ENCODE results near the gene TYSND1.
"Not testable (repeated sequence)": the region's sequence is repeated elsewhere in the genome, so short reads cannot be mapped to it uniquely, and the experiment has no call there.

The TYSND1 gene, protein sequence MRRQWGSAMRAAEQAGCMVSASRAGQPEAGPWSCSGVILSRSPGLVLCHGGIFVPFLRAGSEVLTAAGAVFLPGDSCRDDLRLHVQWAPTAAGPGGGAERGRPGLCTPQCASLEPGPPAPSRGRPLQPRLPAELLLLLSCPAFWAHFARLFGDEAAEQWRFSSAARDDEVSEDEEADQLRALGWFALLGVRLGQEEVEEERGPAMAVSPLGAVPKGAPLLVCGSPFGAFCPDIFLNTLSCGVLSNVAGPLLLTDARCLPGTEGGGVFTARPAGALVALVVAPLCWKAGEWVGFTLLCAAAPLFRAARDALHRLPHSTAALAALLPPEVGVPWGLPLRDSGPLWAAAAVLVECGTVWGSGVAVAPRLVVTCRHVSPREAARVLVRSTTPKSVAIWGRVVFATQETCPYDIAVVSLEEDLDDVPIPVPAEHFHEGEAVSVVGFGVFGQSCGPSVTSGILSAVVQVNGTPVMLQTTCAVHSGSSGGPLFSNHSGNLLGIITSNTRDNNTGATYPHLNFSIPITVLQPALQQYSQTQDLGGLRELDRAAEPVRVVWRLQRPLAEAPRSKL

DNA sequence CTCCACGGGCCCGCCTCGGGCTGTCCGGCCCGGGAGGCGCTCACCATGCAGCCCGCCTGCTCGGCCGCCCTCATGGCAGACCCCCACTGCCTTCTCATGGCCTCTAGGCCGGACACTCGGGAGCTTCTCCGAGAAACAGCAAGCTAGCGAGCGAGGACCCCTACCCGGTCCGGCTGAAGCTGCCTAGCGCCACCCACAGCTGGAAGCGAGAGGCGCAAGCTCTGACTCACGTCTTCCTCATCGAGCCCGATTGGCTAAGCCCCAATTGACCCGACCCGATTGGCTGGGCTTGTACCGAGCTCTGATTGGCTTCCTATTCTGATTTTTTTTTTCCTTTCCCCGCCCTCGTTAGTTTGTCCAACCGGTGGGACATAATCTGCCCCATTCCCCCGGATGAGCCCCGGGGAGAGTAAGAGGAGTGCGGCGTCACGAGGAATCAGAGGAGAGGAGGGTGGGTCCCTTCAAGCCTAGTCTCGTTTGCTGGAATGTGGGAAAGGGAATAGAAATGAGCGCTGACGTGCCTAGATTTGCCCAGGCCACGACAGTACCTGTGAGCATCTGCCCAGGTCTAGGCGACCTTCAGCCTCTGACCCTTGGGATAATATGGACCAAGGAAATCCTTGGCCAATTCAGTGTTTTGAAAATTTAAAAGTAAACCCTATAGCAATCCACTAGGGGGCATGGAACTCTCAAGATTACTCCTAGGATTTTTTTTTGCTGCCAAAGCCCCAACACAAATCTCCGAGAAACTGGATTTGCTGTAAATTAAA lies at the start of gene TYSND1:
TYSND1 (minus strand) TSS at position 212 of the 770 bp plus-strand sequence; CDS start at position 98, 114 bp downstream.
- DNase-seq (ENCODE audit: low read depth, low spot score), result peak; percentile 96

DNA sequence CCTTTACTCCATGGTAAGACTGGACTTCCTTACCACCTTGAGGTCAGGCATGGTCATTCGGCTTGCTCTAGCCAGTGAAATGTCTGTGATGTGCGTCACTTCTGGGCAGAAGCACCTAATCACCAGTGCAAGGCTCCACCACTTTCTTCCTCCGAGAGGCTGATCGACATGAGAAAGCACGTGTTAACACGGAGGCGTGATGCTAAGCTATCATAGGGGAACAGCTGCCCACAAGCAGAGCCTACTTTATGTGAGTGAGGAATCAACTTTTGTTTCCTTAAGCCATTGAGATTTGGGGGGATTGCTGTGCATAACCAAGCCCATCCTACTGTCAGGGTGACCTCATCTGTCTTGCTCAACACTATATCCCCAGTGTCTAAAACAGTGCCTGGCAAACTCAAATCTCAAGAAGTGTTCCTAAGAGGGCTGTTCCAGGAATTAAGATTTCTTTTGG lies 46.9 kb upstream of the TYSND1 start:
- no peak for DNase-seq (ENCODE audit: low read depth, low spot score)

DNA sequence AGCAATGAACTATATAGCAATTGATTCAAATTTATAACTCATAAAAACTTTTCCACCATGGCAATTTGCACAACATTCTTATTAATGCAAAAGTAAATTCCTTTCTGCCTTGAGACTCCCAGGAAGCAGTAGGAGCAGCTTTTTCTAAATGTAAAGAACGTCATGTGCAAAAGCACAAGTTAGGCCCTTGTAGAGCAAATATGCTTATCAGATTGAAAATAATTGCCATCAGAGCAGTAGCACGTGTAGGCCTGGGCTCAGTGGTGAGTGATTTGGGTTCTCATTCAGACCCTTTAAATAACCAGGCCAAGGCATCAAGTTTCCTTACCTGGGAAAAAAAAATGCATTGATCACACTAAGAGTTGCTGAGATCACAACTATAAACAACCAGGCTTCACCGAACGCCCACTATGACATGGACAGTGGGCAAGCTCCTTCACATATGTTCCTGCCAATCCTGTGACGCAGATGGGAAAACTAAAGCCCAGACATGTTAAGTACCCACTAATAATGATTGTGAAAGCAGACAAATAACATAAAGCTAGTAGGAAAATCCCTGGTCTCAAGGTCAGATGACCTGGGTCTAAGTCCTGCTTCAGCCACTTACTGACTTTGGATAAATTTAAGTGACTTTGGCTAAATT lies 45.9 kb upstream of the TYSND1 start:
- no peak for DNase-seq (ENCODE audit: low read depth, low spot score)

DNA sequence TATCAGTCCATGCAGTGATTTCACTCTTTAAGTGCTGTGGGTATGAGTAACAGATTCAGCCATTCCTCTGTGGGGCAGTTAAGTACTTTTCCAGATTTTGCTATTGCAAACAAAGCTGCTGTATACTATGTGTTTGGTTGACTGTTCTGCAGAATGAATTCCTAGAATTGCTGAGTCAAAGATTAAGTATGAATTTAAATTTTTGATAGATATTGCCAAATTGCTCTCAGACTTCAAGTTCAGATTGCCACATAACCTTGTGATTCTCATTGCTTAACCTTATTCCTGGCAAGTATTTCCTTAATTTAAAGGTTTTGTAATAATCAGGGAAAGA lies 45.4 kb upstream of the TYSND1 start:
- no peak for DNase-seq (ENCODE audit: low read depth, low spot score)

DNA sequence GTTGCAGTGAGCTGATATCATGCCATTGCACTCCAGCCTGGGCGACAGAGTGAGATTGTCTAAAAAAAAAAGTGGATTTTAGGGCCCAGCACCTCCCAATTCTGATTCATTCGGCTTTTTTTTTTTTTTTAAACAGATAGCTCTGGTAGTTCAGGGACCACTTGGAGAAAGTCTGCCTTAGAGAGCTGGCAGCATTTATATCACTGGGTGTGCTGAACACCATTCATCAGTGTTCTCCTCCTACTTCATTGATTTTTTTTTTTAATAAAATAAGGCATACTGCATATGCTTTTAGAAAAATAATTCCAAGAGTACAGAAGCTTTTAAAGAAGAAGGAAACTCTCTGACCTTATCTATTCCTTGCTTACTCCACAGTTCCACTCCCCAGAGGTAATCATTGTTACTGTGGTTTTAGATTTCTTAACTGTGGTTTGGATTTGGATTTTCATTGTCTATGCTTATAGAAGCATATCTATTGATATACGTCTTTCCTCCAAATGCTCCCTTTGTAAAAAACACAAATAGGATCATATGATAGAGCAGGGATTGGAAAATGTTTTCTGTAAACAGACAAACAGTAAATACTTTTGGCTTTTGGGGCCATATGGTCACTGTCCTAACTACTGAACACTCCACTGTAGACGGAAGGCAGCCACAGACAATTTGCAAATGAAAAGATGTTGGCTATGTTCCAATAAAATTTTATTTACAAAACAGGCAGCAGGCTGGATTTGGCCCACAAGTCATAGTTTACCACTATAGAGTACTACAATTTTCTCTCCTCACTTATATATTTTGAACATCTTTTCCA lies 44.9 kb upstream of the TYSND1 start:
- no peak for DNase-seq (ENCODE audit: low read depth, low spot score)

DNA sequence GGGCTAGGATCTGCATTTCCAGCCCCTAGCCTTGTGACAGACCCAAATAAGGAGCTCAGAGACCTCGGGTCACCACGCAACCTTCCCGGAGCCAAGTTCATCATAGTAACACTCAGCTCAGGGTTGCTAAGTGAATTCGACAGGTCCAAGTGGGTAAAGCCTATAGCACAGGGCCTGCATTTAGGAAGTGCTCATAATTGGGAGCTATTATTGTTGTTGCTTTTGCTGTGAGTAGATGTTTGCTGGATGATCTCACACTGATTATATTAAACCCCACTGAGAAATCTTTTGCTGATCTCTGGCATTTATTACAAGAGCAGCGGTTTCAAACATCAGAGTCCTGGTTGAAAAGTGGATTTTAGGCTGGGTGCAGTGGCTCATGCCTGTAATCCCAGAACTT lies 44.1 kb upstream of the TYSND1 start:
- no peak for DNase-seq (ENCODE audit: low read depth, low spot score)

DNA sequence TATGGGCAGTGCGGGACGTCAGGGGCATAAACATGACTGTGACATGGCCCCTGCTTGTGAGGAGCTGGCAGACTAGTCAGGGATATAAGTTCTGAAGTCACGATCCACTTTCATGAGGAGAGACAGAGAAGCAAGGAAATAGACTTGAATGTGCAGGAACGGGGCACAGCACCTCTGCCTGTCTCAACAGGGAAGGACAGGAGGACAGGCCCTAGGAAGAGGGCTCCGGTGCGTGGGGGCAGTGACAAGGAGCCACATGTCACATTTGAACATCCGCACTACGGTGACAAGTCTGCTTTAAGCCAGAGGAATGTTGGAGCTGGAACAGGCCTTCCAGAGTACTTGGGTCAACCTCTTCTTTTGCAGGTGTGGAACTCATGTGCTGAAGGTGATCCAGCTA lies 43.6 kb upstream of the TYSND1 start:
- DNase-seq (ENCODE audit: low read depth, low spot score), result no peak

DNA sequence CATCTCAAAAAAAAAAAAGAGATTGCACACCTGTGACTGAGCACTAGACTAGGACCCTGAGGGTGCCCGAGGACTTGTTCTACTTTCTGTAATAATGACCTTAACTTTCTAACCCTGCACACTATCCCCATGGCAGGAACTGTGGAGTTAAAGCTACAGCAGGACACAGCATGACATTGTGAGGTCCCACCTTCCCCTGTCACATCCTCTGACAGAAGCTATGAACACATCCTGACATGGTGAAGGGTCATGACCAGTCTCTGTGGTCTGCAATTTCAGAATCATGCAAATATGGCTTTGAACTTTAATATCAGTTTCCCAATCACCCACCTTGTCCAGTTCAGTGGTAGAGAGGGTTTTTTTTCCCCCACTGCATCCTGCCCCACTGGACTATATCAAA lies 42.3 kb upstream of the TYSND1 start:
- DNase-seq (ENCODE audit: low read depth, low spot score), result no peak

DNA sequence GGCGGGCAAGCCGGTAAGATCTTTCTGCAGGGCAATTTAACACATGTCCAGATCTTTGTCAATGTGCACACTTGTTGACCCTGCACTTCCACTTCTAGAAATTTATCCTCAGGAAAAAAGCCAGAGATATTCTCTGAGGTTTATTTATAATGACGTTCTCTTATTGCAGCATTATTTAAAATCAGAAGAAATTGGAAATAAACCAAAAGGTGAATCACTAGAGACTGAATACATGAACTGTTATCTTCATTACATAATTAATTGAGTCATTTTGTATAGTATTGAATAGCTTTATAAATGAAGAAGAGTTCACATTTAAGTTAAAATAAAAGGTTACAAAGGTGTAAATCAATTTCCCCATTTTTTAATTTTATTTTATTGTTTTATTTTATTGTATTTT lies 40.1 kb upstream of the TYSND1 start:
- no peak for DNase-seq (ENCODE audit: low read depth, low spot score)

DNA sequence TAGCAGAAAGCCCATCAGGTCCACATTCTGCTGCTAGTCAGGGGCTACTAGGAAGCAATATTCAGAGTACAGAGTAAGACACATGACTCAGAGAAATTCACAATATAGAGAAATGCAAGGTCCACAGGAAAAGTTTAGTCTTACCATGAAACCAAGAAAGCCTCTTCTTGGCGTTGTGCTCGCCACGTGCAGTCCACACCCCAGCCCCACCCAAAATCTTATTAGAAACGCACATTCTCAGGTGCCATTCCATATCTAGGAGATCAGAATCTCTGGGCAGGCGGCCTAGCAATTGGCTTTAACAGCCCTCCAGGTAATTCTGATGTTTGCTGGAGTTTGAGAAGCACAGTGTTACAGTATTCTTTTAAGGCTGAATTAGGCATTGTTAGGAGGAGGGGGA lies 39.6 kb upstream of the TYSND1 start:
- DNase-seq (ENCODE audit: low read depth, low spot score), result no peak

DNA sequence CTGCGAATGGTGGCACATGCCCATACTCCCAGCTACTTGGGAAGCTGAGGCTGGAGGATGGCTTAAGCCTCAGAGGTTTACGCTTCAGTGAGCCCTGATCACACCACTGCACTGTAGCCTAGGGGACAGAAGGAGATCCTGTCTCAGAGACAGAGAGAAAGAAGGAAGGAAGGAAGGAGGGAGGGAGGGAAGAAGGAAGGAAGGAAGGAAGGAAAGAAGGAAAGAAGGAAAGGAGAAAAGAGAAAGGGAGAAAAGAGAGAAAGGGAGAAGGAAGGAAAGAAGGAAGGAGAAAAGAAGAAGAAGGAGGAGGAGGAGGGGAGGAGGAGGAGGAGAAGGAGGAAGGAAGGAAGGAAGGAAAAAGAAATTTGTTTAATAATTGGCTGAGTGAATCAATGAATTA lies 36.8 kb upstream of the TYSND1 start:
- DNase-seq (ENCODE audit: low read depth, low spot score), result no peak

DNA sequence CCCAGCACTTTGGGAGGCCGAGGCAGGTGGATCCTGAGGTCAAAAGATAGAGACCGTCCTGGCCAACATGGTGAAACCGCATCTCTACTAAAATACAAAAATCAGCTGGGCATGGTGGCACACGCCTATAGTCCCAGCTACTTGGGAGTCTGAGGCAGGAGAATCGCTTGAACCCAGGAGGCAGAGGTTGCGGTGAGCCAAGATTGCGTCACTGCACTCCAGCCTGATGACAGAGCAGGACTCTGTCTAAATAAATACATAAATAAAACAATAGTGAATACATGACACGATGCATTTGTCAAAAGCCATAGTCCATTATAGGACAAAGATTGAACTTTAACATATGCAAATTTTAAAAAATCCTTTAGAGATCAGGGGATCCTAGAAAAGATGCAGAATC lies 32.7 kb upstream of the TYSND1 start:
- not testable (repeated sequence) for DNase-seq (ENCODE audit: low read depth, low spot score)

DNA sequence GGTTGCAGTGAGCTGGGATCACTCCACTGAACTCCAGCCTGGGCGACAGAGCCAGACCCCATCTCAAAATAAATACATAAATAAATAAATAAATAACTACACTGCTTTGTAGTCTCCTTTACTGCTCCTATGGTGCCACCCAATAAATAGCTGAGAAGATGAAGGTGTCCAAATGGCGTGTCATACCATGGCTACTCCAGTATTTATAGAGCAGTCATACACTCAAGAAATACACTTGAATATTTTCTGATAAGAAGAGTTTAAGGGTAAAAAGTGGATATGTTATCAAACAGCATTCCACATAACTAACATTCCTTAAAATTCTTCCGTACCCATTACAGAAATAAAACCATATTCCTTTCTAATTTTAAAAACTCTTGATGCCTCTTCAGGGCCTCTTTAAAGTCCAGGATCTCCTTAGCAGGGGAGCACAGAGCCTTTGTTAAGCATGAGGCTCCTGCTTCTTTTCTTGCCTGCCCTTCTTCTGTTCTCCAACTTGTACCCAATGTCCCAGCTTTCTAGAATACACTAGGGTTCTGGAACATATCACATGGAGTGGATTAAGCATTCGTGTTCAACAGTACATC lies 31.7 kb upstream of the TYSND1 start:
- DNase-seq (ENCODE audit: low read depth, low spot score), result no peak

DNA sequence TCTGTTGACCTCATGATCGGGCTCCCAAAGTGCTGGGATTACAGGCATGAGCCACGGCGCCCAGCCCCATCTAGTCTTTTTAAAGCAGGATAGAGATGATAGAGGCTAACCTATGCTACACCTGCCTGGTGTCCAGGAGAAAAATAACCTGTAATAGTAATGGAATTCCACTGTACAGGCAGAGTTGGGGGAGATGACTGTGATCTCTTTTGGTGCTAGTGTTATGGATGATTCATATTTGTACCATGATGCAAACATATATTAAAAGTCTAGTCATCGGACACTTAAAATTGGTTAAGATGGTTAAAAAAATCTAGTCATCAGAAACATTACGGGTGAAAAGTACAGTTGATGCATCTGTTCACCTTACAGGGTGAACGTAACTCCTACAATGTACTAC lies 29.9 kb upstream of the TYSND1 start:
- no peak for DNase-seq (ENCODE audit: low read depth, low spot score)

DNA sequence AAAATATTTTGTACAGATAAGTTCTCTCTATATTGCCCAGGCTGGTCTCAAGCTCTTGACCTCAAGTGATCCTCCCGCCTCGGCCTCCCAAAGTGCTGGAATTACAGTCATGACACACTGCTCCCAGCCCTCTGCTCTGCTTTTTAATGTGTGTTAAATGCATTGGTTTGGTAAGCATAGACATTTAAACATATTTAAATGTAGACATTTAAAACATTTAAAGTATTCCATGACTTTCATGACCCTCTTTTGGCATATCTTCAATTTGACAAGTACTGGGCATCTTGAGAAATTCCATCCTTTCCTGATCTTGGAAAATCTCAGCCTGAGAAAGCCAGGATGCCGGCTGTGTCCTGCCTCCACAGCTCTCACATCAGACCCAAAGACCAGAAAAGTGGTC lies 29.0 kb upstream of the TYSND1 start:
- DNase-seq (ENCODE audit: low read depth, low spot score), result no peak

DNA sequence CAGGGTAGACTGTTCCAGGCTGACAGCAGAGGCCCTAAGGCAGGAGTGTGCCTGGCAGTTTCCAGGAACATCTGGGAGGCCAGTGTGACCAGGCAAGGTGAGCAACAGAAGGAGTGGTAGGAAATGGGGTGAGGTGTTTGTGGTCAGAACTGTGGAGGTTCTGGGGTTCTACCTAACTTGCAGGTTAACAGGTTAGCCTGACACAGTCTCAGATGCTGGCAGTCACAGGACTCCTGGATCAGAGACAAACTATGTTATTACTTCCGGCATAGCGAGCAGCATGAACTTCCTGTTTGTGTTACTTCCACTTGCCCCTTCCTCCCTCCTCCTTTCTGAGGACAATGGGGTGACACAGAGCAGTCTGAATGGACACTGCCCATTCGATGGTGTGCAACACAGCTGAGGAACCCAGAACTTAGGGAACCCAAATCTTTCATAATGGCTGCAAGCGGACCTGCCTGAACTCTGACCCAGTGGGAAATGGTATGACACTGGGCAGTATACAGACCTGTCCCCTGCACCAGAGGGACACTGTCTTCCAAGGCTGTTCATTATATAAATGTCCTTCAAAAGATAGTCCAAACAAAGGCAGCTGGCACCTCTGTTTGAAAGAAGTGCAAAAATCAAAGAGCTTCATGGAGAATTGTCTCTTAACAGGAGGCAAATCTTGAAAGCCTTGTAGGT lies 27.7 kb upstream of the TYSND1 start:
- DNase-seq (ENCODE audit: low read depth, low spot score), result no peak

DNA sequence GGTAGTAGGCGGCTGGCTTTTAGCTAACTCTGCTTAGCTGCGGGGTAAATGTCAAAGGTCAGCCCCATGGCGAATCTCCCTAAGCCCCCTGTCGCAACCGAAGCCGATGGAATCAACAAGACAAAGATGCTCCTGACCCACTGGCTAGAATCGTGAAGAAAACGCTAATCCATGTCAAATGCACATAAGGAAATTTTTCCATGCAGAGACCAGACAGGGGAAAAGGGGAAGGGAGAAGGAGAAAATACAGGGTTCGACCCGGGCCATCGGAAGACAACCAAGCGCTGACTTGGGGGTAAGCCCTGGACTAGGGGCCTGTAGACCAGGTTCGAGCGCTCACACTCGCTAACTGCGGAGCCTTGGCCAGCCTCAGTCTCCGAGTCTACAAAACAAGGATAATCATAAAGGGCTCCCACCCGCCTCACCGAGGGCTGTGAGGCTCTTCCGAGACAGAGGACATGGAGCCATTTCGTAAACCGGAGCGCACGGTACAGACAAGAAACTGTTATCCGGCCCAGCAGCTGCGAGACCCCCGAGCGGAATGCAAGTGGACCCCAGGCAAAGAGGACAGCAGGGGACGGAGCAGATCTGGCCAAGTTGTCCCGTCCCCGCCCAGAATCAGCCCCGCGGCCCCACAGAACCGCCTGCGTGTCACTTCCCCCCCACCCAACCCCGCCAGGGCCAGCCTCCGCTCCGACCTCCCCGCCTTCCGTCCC lies 23.3 kb upstream of the TYSND1 start:
- DNase-seq (ENCODE audit: low read depth, low spot score), result no peak

DNA sequence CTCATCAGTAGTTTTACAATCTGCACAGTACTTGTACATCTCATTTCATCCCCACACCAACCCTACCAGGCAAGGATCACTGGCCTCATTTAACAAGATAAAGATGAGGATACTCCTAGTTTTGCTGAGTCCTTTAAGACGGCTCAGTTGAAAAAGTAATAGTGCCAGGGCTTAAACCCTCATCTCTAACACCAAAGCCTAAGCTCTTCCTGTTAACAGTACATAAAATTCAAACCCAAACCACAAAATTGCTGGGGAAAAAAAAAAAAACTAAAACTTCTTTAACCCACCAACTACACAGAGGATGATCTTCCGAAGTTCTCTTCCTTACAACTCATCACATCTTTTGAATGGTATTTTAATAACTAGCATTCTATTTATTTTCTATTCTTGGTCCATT lies 22.5 kb upstream of the TYSND1 start:
- DNase-seq (ENCODE audit: low read depth, low spot score), result no peak

DNA sequence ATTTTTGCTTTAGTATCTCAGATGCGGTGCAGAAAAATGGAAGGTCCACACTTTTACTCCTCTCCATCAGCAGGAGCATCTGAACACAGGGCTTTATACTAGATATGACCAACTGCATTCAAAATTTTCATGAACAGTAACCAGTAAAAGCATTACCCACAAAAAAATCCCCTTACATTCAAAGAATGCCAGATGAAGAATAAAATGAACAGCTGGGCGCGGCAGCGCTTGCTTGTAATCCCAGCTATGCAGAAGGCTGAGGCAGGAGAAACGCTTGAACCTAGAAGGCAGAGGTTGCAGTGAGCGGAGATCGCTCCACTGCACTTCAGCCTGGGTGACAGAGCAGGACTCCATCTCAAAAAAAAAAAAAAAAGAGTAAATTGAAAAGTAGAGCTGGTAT lies 20.7 kb upstream of the TYSND1 start:
- no peak for DNase-seq (ENCODE audit: low read depth, low spot score)

DNA sequence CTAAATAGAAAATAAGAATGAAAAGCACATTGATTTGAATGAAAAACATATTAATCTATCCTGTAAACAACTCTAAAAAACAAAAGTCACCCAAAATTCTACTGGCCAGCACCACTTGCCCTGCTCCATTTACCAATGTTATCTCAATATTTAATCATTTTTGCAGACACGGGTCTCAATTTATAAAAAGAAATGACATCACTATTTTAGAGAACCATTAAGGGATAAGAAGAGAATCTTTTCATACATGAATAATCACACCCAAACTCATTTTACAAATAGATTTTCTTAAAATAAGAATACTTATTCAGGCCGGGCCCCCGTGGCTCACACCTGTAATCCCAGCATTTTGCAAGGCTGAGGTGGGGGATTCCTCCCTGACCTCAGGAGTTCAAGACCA lies 19.9 kb upstream of the TYSND1 start:
- no peak for DNase-seq (ENCODE audit: low read depth, low spot score)
